ENCODE results near the gene BBS9. TPM values are rescaled to one million over a fixed set of nuclear protein-coding genes. Genes with fewer than 3 reads are reported as not detected.

BBS9 gene
- total and polyA plus RNA-seq, 2 donors (not counting 3 experiments of a cell fraction or from before 2014, with no cell fraction given): 5.7 to 17.4 TPM

- Histone ChIP-seq H3K27ac (ENCODE audit: insufficient read depth, low read depth, low read length) (no peak overlapping the region), H3K4me3 (replicated peaks in 1 of 3; ENCODE audit: insufficient read depth in 1 of 3, low read depth in 1 of 3, low read length in 3 of 3) (no peak overlapping the region), H3K4me2 (ENCODE audit: insufficient read depth, low read length) (no peak overlapping the region), H3K9me3 (replicated peaks; ENCODE audit: control insufficient read depth, insufficient read depth, low read length) (no peaks in the 10 kb centered on the region), H3K36me3 (ENCODE audit: control insufficient read depth in 2 of 2, extremely low read depth in 1 of 2, insufficient read depth in 2 of 2, low read length in 2 of 2) (no peaks in the 10 kb centered on the region), H3K27me3 (ENCODE audit: control insufficient read depth in 2 of 2, insufficient read depth in 2 of 2, low read length in 2 of 2) (peaks cover 11 to 21% of the 10 kb centered on the region in 2 experiments), H3K79me2 (ENCODE audit: control insufficient read depth, insufficient read depth, low read length) (peaks cover 25% of the 10 kb centered on the region), H3K9me1 (replicated peaks; ENCODE audit: control insufficient read depth, extremely low read depth, insufficient read depth, low read length) (no peaks in the 10 kb centered on the region), H3K4me1 (ENCODE audit: control insufficient read depth, extremely low read depth, insufficient read depth, low read length) (peaks cover 21% of the 10 kb centered on the region), H2AFZ (ENCODE audit: low read depth, low read length) (no peak overlapping the region), H3K9ac (replicated peaks; ENCODE audit: extremely low read depth, insufficient read depth, low read length) (no peak overlapping the region), H4K20me1 (replicated peaks; ENCODE audit: control insufficient read depth, extremely low read depth, insufficient read depth, low read length) (no peaks in the 10 kb centered on the region)
- dilution Hi-C loops (cut with MboI; ENCODE audit: extremely low pct_ligation_motif_present, low sequenced_read_pairs): no loop called here
- ChIA-PET CTCF (no interaction called here), POLR2A (no interaction called here)
- TF ChIP-seq MAX (IDR thresholded peaks at IDR 0.05; ENCODE audit: insufficient read depth, insufficient read length): no peak
- no peak for TF ChIP-seq FOS (IDR thresholded peaks at IDR 0.05; ENCODE audit: borderline replicate concordance, insufficient read depth, low read length)
- TF ChIP-seq, protein P1, sequence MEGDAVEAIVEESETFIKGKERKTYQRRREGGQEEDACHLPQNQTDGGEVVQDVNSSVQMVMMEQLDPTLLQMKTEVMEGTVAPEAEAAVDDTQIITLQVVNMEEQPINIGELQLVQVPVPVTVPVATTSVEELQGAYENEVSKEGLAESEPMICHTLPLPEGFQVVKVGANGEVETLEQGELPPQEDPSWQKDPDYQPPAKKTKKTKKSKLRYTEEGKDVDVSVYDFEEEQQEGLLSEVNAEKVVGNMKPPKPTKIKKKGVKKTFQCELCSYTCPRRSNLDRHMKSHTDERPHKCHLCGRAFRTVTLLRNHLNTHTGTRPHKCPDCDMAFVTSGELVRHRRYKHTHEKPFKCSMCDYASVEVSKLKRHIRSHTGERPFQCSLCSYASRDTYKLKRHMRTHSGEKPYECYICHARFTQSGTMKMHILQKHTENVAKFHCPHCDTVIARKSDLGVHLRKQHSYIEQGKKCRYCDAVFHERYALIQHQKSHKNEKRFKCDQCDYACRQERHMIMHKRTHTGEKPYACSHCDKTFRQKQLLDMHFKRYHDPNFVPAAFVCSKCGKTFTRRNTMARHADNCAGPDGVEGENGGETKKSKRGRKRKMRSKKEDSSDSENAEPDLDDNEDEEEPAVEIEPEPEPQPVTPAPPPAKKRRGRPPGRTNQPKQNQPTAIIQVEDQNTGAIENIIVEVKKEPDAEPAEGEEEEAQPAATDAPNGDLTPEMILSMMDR (IDR thresholded peaks at IDR 0.05; ENCODE audit: extremely low read depth in 1 of 2, insufficient read depth in 1 of 2, low read depth in 1 of 2, low read length in 2 of 2): no peak
- no peak for TF ChIP-seq JUN (IDR thresholded peaks at IDR 0.05; ENCODE audit: borderline replicate concordance, insufficient read depth, insufficient read length, low read depth)
- no peak for TF ChIP-seq MYC (IDR thresholded peaks at IDR 0.05; ENCODE audit: low read depth, low read length)
- TF ChIP-seq POLR2A (IDR thresholded peaks at IDR 0.05; ENCODE audit: low read depth, low read length): no peak
- TF ChIP-seq POLR2AphosphoS5 (IDR thresholded peaks at IDR 0.05; ENCODE audit: insufficient read depth, low read depth, low read length): no peak
- no peak for TF ChIP-seq EZH2 (IDR thresholded peaks at IDR 0.05; ENCODE audit: borderline replicate concordance, low read depth, low read length, severe bottlenecking)
- TF ChIP-seq GATA2 (IDR thresholded peaks at IDR 0.05; ENCODE audit: insufficient read depth, insufficient read length, low read depth, low read length): no peak
- no TSS peak for BruUV-seq (replicated peaks)
- FAIRE-seq (no peak), DNase-seq (ENCODE audit: low read depth, low spot score) (no peak)
- intact Hi-C loops (cut with micrococcal nuclease): no loop called here
Measured at GRCh38 chr7:33111614-33112013, 17.8 kb upstream of the BBS9 start.

Data from endothelial cell of umbilical vein (primary cell).